SW 1271 (cell line): Measurements from ENCODE around the gene FTSJ1.
A peak's percentile ranks its signal among the peaks of the same experiment; 100 is the strongest.
"Not testable (repeated sequence)": the region's sequence is repeated elsewhere in the genome, so short reads cannot be mapped to it uniquely, and the experiment has no call there.

Experiments used
- DNase-seq, 2 experiments: peaks; one replicate each; lab custom pipeline; 2025; lab: John Stamatoyannopoulos, UW

The FTSJ1 gene

GRCh38 chrX:48522291-48522690, 46.3 kb downstream of the FTSJ1 start:
- DNase-seq, result no peak

- DNase-seq, result no peak
Measured at GRCh38 chrX:48523682-48524081, 47.7 kb downstream of the FTSJ1 start.

- not testable (repeated sequence) for DNase-seq
Measured at GRCh38 chrX:48525853-48526252, 49.9 kb downstream of the FTSJ1 start.

DNA sequence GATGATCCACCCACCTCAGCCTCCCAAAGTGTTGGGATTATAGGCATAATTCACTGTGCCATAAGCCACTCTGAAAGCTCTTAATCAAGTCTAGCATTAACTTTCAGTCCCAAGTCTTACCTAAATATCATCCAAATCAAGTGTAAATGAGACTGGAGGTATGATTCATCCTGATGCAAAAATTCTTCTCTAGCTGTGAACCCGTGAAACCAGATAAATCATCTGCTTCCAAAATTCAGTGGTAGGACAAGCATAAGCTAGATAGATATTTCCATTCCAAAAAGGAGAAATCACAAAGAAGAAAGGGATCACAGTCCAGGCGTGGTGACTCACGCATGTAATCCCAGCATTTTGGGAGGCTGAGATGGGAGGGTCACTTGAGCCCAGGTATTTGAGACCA, 54.7 kb downstream of the FTSJ1 start:
- DNase-seq, result no peak

- DNase-seq, result peak in 1 of 2 experiments; percentile 13
Measured at GRCh38 chrX:48531358-48531959, 55.5 kb downstream of the FTSJ1 start.

GRCh38 chrX:48532161-48532560, 56.2 kb downstream of the FTSJ1 start:
- no peak for DNase-seq

DNA sequence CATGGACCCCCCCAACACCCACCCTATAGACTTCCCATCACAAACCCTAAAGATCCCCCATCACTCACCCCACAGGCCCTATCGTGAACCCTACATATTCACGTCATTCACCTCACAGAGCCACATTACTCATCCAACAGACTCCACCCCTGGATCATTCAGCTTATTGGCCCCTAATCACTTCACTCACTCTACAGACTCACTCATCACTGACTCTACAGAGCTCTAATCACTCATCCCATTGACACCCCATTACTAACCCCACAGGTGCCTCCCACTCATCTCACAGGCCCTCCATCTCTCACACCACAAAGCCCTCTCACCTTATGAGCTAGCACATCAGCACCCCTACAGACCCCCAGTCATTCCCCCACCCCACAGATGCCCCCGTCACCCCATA, 57.2 kb downstream of the FTSJ1 start:
- no peak for DNase-seq
